Uterus (tissue), 4 donors: ENCODE measurements around the gene TNS1. TPM values are rescaled to one million over a fixed set of nuclear protein-coding genes. Genes with fewer than 3 reads are reported as not detected.

Experiments
- DNase-seq, 2 donors: peaks; one replicate each; pipeline ENCODE4 v3.0.0-alpha.2; 2019 to 2020
- H3K27ac ChIP-seq, 2 donors: fragments of 200-600 bp; sonication (generic); 1 replicate in 1 of 2; 2 replicates in 1 of 2; pipeline ENCODE4 v1.5.1; 2016 to 2018
- H3K27me3 ChIP-seq, 2 donors: fragments of 200-600 bp; sonication (generic); one replicate each; pipeline ENCODE4 v1.5.1; 2018 to 2019; ENCODE audit warnings: control low read depth in 1 of 2
- H3K36me3 ChIP-seq, 2 donors: fragments of 200-600 bp; sonication (generic); one replicate each; pipeline ENCODE4 v1.5.1; 2019; ENCODE audit warnings: control low read depth in 1 of 2
- H3K4me1 ChIP-seq, 2 donors: fragments of 200-600 bp; sonication (generic); one replicate each; pipeline ENCODE4 v1.5.1; 2018 to 2019; ENCODE audit warnings: control low read depth in 1 of 2
- H3K4me3 ChIP-seq, 2 donors: fragments of 200-600 bp; sonication (generic); 1 replicate in 1 of 2; 2 replicates in 1 of 2; pipeline ENCODE4 v1.5.1; 2018 to 2019; ENCODE audit warnings: mild to moderate bottlenecking in 1 of 2
- H3K9me3 ChIP-seq, 2 donors: fragments of 200-600 bp; sonication (generic); one replicate each; pipeline ENCODE4 v1.5.1; 2019; ENCODE audit warnings: control low read depth in 1 of 2
- POLR2A ChIP-seq, 2 donors: fragments of 450-650 bp; IDR thresholded peaks; one replicate each; pipeline ENCODE4 v1.6.1; 2016; ENCODE audit warnings: antibody characterized with exemption in 2 of 2, mild to moderate bottlenecking in 1 of 2, moderate library complexity in 1 of 2
- intact Hi-C: fragments of 100-400 bp; cut with DNase I; formaldehyde crosslinking; loops from one replicate; pipeline ENCODE4 v1.15.1; 2023; ENCODE audit warnings: low total_unique reads
- total RNA-seq, 4 donors: library from RNA; depleted of rRNA in 3 of 4; stranded (reverse); fragments of >200 nt in 3 of 4; gene quantifications; one replicate each; pipeline versions ENCODE4 v1.1.0 to v1.2.4, GENCODE V29; 2014 to 2023
- TF ChIP-seq, protein P1 (sequence below), 4 experiments: fragments of 200-600 bp in 2 of 4; fragments of 450-650 bp in 2 of 4; sonication (generic) in 2 of 4; IDR thresholded peaks; one replicate each; pipeline ENCODE4 v1.5.1; 2016 to 2019; ENCODE audit warnings: antibody characterized with exemption in 4 of 4, mild to moderate bottlenecking in 2 of 4, moderate library complexity in 1 of 4
- donor health status: DM: yes; HTN: yes; CAD: no.

Gene TNS1
- total RNA-seq, 4 donors from 2014 or later = 144 to 1,338 (median 313) TPM

DNA sequence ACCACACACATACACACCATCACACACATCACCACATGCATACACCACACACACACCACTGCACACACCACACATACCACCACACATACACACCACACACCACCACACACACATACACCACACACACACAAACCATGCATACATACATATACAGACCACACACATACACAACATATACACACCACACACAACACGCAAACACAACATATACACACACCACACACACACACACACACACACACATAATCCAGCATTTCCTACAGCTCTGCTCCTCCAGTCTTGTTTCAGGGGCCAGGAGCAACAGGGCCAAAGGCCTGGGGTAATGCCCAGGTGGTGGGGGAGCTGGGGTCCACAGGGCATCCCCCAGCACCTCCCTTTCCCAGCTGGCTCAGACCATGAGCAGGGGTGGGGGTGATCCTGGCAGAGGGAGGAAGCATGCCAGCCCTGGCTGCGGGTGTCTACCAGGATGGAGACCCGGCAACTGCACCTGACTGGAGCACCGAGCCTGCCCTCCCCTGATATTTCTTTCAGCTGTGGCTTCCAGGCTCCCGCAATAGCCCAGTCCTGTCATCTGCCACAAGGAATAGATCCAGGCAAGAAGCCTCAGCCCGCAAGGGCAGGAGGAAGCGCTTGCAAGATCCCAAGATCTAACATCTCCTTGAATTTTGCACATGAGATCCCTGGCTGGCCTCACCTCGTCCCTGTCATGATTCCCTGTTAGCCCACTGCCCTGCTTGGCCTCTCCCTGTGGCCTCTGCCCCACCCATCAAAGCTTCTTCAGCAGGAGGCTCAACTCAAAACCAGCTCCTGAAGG lies 196.9 kb downstream of the TNS1 start:
- intact Hi-C loops = no loop called here
- DNase-seq = no peak
- no peak overlapping the region for H3K4me3 ChIP-seq
- peak overlapping the region; percentile 44 to 51 for H3K27ac ChIP-seq
- no peaks in the 10 kb centered on the region for H3K27me3 ChIP-seq
- H3K36me3 ChIP-seq = no peaks in the 10 kb centered on the region
- no peaks in the 10 kb centered on the region for H3K9me3 ChIP-seq
- TF ChIP-seq, protein P1, sequence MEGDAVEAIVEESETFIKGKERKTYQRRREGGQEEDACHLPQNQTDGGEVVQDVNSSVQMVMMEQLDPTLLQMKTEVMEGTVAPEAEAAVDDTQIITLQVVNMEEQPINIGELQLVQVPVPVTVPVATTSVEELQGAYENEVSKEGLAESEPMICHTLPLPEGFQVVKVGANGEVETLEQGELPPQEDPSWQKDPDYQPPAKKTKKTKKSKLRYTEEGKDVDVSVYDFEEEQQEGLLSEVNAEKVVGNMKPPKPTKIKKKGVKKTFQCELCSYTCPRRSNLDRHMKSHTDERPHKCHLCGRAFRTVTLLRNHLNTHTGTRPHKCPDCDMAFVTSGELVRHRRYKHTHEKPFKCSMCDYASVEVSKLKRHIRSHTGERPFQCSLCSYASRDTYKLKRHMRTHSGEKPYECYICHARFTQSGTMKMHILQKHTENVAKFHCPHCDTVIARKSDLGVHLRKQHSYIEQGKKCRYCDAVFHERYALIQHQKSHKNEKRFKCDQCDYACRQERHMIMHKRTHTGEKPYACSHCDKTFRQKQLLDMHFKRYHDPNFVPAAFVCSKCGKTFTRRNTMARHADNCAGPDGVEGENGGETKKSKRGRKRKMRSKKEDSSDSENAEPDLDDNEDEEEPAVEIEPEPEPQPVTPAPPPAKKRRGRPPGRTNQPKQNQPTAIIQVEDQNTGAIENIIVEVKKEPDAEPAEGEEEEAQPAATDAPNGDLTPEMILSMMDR (IDR thresholded peaks at IDR 0.05) = no peak
- H3K4me1 ChIP-seq = peaks cover 0 to 6% of the 10 kb centered on the region in 2 donors

DNA sequence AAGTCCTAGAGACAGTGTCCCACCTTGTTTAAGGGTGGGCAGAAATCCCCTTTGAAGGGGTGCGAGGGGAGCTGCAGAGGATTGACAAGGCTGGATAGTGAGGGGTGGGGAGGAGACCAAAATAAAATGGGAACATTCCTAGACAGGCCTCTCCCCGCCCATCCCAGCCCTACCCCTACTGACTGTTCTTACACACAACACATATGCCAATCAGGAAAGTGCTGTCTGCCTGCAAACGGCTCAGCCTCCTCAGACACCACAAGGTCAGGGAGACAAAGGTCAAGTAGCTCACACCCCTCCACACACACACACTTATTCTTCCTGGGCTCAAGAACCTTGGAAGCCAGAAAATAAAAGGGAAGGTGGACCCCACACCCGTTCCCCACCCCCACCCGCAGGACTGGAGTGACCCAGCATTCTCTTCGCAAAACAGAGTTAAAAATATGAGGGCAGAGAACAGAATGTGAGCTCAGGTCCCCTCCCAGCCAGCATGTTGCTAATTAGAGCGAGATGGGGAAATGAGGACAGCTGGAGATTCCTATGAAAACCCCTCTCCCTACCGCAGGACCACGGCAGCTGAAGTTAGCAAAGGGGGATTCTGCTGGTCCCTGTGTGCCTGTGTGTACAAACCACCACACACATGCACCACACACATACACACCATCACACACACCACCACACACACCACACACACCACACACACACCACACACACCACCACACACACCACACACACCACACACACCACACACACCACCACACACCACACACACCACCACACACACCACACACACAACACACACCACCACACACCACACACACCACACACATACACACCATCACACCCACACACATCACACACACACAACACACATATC lies 197.8 kb downstream of the TNS1 start:
- Histone ChIP-seq H3K9me3 (no peaks in the 10 kb centered on the region), H3K27me3 (no peaks in the 10 kb centered on the region), H3K36me3 (no peaks in the 10 kb centered on the region), H3K4me3 (no peak overlapping the region), H3K4me1 (peaks cover 0 to 6% of the 10 kb centered on the region in 2 donors), H3K27ac (peak overlapping the region; percentile 48 to 51)
- intact Hi-C loops = no loop called here
- DNase-seq = peak in 1 of 2 donors; percentile 24
- TF ChIP-seq, protein P1 (IDR thresholded peaks at IDR 0.05) = no peak
- no peak for TF ChIP-seq POLR2A (IDR thresholded peaks at IDR 0.05)

DNA sequence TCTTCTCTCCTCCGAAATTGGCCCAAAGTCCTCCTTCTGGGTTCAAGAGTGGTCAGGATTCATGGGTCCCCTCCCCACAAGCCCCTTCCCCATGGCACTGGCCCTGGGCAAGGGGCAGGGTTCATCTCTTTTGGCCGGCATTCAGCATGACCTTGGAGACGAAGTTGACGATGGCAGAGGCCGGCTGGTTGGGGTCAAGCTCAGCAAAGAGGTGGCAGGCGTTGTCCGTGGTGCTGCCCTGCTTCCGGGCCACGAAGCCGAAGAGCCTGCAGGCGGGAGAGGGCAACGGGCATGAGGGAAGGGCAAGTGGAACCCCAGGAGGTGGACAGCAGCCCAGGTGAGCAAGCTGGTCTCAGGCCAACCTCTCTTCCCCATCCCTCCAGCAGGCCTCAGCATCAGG lies 198.5 kb downstream of the TNS1 start:
- TF ChIP-seq, protein P1 (IDR thresholded peaks at IDR 0.05) = no peak
- no peak for TF ChIP-seq POLR2A (IDR thresholded peaks at IDR 0.05)
- intact Hi-C loops = no loop called here
- Histone ChIP-seq H3K4me1 (peaks cover 0 to 6% of the 10 kb centered on the region in 2 donors), H3K4me3 (no peak overlapping the region), H3K9me3 (no peaks in the 10 kb centered on the region), H3K27ac (peak overlapping the region; percentile 48 to 51), H3K27me3 (no peaks in the 10 kb centered on the region), H3K36me3 (no peaks in the 10 kb centered on the region)
- peak; percentile 16 to 25 for DNase-seq

DNA sequence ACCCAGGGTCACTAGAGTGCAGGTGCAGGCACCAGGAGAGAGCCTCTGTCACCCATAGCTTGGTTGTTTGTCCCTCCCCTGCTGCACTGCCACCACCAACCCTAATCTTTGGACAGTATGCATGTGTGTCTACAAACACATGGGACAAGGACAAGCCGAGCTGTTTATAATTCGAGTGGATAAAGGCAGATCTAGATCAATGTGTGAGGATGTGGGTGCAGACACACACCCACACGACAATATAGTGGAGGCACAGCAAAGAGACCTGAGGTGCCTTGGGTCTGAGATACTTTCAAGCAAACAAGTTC lies 199.2 kb downstream of the TNS1 start:
- H3K9me3 ChIP-seq = no peaks in the 10 kb centered on the region
- no peaks in the 10 kb centered on the region for H3K36me3 ChIP-seq
- no peak overlapping the region for H3K4me3 ChIP-seq
- DNase-seq = peak in 1 of 2 donors; percentile 9
- intact Hi-C loops = no loop called here
- TF ChIP-seq POLR2A (IDR thresholded peaks at IDR 0.05) = no peak
- TF ChIP-seq, protein P1 (IDR thresholded peaks at IDR 0.05) = no peak
- H3K4me1 ChIP-seq = peaks cover 0 to 6% of the 10 kb centered on the region in 2 donors
- H3K27me3 ChIP-seq = no peaks in the 10 kb centered on the region
- no peak overlapping the region for H3K27ac ChIP-seq
